ENCODE measurements around the gene ZNF598. TPM values are rescaled to one million over a fixed set of nuclear protein-coding genes. Genes with fewer than 3 reads are reported as not detected.
"Not testable (repeated sequence)": the region's sequence is repeated elsewhere in the genome, so short reads cannot be mapped to it uniquely, and the experiment has no call there.

Gene ZNF598
- total RNA-seq, 1 donor from 2014 or later, result 83.3 TPM

DNA sequence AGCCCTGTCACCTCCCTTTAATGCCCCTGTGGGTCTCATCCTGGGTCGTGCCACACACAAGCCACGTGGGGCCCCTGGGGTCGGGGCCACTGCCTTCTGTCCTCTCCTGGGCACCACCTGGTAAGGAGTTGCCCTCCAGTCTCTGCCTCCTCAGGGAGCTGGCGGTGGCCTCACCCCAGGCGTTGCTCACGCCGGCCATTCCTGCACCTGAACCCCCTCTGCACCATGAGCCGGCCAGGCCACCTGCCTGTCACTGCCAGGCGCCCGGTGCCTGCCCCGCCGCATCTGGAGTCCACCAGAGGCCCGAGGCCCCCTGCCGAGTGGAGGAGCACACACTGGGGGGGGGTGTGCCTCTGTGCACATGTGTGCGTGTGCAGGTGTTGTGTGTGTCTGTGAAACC, 27.5 kb upstream of the ZNF598 start:
- H3K36me3 Mint-ChIP-seq (ENCODE audit: low read depth), result no peaks in the 10 kb centered on the region
- no peak for DNase-seq (ENCODE audit: low spot score)
- no peaks in the 10 kb centered on the region for H3K9me3 Mint-ChIP-seq
- no peak overlapping the region for H3K4me3 Mint-ChIP-seq (ENCODE audit: low read depth)
- intact Hi-C loops (cut with micrococcal nuclease), result no loop called here
- H3K4me1 Mint-ChIP-seq (ENCODE audit: low read depth), result no peaks in the 10 kb centered on the region
- H3K27ac Mint-ChIP-seq, result no peak overlapping the region
- H3K27me3 Mint-ChIP-seq (ENCODE audit: low read depth), result no peaks in the 10 kb centered on the region

GRCh38 chr16:2036200-2036966, 26.8 kb upstream of the ZNF598 start:
- H3K4me1 Mint-ChIP-seq (ENCODE audit: low read depth), result no peaks in the 10 kb centered on the region
- no peak overlapping the region for H3K27ac Mint-ChIP-seq
- H3K9me3 Mint-ChIP-seq, result no peaks in the 10 kb centered on the region
- intact Hi-C loops (cut with micrococcal nuclease), result no loop called here
- H3K4me3 Mint-ChIP-seq (ENCODE audit: low read depth), result no peak overlapping the region
- no peaks in the 10 kb centered on the region for H3K27me3 Mint-ChIP-seq (ENCODE audit: low read depth)
- DNase-seq (ENCODE audit: low spot score), result no peak
- H3K36me3 Mint-ChIP-seq (ENCODE audit: low read depth), result no peaks in the 10 kb centered on the region

GRCh38 chr16:2035431-2036199, 26.0 kb upstream of the ZNF598 start:
- intact Hi-C loops (cut with micrococcal nuclease), result no loop called here
- H3K9me3 Mint-ChIP-seq, result no peaks in the 10 kb centered on the region
- no peaks in the 10 kb centered on the region for H3K4me1 Mint-ChIP-seq (ENCODE audit: low read depth)
- H3K27ac Mint-ChIP-seq, result no peak overlapping the region
- no peak for DNase-seq (ENCODE audit: low spot score)
- H3K4me3 Mint-ChIP-seq (ENCODE audit: low read depth), result no peak overlapping the region
- H3K27me3 Mint-ChIP-seq (ENCODE audit: low read depth), result no peaks in the 10 kb centered on the region
- H3K36me3 Mint-ChIP-seq (ENCODE audit: low read depth), result no peaks in the 10 kb centered on the region

- H3K27me3 Mint-ChIP-seq (ENCODE audit: low read depth), result peaks cover 1% of the 10 kb centered on the region
- H3K4me3 Mint-ChIP-seq (ENCODE audit: low read depth), result no peak overlapping the region
- no peaks in the 10 kb centered on the region for H3K9me3 Mint-ChIP-seq
- H3K36me3 Mint-ChIP-seq (ENCODE audit: low read depth), result no peaks in the 10 kb centered on the region
- no peaks in the 10 kb centered on the region for H3K4me1 Mint-ChIP-seq (ENCODE audit: low read depth)
- intact Hi-C loops (cut with micrococcal nuclease), result no loop called here
- no peak overlapping the region for H3K27ac Mint-ChIP-seq
- no peak for DNase-seq (ENCODE audit: low spot score)
Observed at GRCh38 chr16:2034696-2035430, 25.2 kb upstream of the ZNF598 start.

- H3K27ac Mint-ChIP-seq; intact Hi-C loops (cut with micrococcal nuclease); DNase-seq (ENCODE audit: low spot score); H3K4me3 Mint-ChIP-seq (ENCODE audit: low read depth); H3K27me3 Mint-ChIP-seq (ENCODE audit: low read depth); H3K36me3 Mint-ChIP-seq (ENCODE audit: low read depth); H3K4me1 Mint-ChIP-seq (ENCODE audit: low read depth); H3K9me3 Mint-ChIP-seq: not testable (repeated sequence)
Observed at GRCh38 chr16:2033909-2034695, 24.5 kb upstream of the ZNF598 start.

DNA sequence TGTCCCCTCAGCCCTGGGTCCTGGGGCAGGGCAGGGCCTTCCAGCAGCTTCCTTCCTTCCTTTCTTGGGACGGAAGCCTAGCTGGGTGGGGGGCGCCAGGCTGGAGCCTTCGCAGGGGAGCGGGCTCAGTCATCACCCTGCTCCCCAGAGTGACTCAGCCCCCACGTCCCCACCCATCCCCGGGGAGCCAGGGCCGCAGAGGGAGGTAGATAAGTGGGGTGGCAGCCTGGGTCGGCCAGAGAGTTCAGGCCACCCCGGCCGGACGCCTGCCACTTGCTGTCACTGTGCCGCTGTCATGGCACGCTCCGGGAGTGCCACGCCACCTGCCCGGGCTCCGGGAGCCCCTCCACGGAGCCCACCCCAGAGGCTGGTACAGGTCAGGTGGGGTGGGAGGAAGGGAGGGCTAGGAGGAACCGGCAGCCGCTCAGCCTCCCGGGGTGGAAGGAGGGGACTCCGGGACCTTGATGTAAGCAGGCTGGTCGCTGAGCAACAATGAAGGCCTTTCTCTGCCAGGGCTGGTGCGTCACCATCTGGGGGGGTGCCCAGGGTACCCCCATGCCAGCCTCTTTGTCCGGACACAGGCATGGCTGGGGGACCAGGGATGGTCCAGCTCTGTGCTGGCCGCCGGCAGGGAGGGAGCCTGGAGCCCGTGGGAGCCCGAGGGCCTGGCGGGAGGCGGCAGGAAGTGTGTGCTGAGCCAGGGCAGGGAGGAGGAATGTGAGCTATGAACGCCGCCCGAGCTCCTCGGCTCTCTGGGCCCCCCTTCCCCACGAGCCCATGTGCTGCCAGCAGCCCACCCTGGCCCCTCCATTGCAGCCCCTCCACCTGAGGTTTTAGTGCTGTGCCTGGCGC, 23.7 kb upstream of the ZNF598 start:
- Mint-ChIP-seq H3K4me1 (ENCODE audit: low read depth) (no peaks in the 10 kb centered on the region), H3K36me3 (ENCODE audit: low read depth) (no peaks in the 10 kb centered on the region), H3K27ac (no peak overlapping the region), H3K27me3 (ENCODE audit: low read depth) (peaks cover 9% of the 10 kb centered on the region), H3K9me3 (no peaks in the 10 kb centered on the region), H3K4me3 (ENCODE audit: low read depth) (no peak overlapping the region)
- intact Hi-C loops (cut with micrococcal nuclease), result no loop called here
- DNase-seq (ENCODE audit: low spot score), result no peak

DNA sequence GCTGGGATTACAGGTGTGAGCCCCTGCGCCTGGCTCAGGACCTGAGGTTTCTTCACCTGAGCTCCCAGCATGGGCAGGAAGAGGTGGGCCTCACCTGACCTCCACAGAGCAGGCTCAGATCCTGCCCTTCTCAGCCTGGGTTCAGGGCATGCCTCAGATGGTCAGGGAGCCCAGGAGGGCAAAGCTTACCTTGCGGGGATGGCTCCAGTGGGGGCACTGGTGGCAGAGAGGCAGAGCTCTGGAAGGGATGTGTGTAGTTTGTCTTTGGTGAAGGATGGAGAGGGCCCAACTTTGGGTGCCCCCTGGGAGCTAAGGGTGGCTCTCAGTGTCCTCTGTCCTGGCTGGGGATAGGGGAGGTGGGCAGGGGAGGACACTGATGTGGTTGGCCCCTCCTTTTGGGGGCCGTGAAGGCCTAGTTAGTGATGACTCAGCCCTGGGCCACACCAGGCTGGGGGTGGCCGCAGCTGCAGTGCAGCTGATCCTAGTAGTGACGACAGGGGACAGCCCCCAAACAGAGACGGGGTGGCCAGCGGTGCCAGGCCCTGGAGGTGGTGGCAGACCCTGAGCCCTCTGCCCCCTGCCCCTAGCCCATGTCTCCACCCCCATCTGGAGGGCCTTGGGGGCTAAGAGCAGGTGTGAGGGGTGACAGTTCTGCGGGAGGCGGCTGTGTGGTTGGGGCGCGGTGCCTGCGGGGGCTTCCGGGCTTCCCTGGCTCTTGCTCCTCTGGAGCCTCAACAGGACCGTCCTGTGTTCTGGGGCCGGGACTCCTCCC, 22.9 kb upstream of the ZNF598 start:
- Mint-ChIP-seq H3K27ac (no peak overlapping the region), H3K4me3 (ENCODE audit: low read depth) (no peak overlapping the region), H3K36me3 (ENCODE audit: low read depth) (no peaks in the 10 kb centered on the region), H3K4me1 (ENCODE audit: low read depth) (no peaks in the 10 kb centered on the region), H3K27me3 (ENCODE audit: low read depth) (peaks cover 17% of the 10 kb centered on the region), H3K9me3 (no peaks in the 10 kb centered on the region)
- intact Hi-C loops (cut with micrococcal nuclease), result no loop called here
- no peak for DNase-seq (ENCODE audit: low spot score)

DNA sequence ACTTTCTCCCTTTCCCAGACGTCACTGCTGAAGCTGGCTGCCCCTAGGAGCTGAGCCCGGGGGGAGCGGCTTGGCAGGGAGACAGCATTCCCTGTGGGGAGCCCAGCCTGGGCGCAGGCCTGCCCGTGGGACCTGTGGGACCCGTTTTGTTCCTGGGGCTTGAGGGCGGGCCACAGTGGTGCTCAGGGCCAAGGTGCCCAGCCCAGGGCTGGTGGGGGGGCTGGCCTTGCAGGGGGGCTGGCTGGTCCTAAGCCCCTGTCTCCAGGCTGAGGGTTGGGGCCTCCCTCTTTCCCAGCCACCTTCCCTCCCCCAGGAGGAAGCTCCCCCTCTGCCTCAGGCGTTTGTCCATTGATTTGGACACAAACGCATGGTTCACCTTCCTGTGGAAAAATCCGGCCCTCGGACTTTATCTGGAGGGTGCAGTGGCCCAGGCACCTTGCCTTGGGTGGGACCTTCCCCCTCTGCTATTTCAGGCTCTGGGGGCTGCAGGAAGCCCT, 21.5 kb upstream of the ZNF598 start:
- Mint-ChIP-seq H3K9me3 (no peaks in the 10 kb centered on the region), H3K4me1 (ENCODE audit: low read depth) (no peaks in the 10 kb centered on the region), H3K4me3 (ENCODE audit: low read depth) (no peak overlapping the region), H3K27me3 (ENCODE audit: low read depth) (peaks cover 19% of the 10 kb centered on the region), H3K27ac (no peak overlapping the region), H3K36me3 (ENCODE audit: low read depth) (no peaks in the 10 kb centered on the region)
- intact Hi-C loops (cut with micrococcal nuclease), result no loop called here
- DNase-seq (ENCODE audit: low spot score), result no peak

DNA sequence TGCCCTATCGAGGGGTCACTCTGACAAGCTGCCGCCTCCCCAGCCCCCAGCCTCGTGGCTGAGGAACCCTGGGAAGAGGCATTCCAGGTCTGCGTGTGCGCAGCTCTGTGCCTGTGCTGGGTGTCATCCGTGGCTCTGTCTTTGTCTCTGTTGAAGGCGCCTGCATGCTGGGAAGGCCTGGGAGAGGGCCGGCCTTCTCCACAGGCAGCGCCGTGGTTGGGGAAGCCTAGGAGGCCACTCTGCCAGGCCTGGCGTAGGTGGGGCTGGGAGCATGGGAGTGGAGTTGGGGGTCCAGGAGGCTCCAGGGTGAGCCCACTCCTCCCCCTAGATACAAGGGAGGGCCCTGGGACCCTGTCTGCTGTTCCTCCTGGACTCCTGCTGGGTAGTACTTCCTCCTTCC, 20.4 kb upstream of the ZNF598 start:
- no peak overlapping the region for H3K4me3 Mint-ChIP-seq (ENCODE audit: low read depth)
- H3K9me3 Mint-ChIP-seq, result no peaks in the 10 kb centered on the region
- DNase-seq (ENCODE audit: low spot score), result no peak
- H3K27me3 Mint-ChIP-seq (ENCODE audit: low read depth), result peaks cover 26% of the 10 kb centered on the region
- no peak overlapping the region for H3K27ac Mint-ChIP-seq
- no peaks in the 10 kb centered on the region for H3K36me3 Mint-ChIP-seq (ENCODE audit: low read depth)
- intact Hi-C loops (cut with micrococcal nuclease), result no loop called here
- peaks cover 5% of the 10 kb centered on the region for H3K4me1 Mint-ChIP-seq (ENCODE audit: low read depth)

DNA sequence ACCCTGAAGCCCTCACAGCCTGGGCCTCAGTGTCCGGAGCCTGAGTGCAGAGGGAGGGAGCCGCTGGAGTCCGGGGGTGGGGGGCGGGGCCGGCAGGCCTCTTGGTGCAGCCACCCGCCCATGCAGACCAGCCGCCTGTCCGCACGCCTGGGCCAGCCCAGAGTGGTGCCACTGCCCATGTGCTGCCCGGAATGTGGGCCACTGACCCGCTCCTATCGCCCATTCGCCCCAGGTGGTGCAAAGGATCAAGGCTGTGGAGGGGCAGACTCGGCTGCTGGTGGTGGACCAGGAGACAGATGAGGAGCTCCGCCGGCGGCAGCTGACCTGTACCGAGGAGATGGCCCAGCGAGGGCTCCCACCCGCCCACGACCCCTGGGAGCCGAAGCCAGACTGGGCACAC, 19.7 kb upstream of the ZNF598 start:
- Mint-ChIP-seq H3K36me3 (ENCODE audit: low read depth) (no peaks in the 10 kb centered on the region), H3K4me3 (ENCODE audit: low read depth) (no peak overlapping the region), H3K27me3 (ENCODE audit: low read depth) (peaks cover 27% of the 10 kb centered on the region), H3K9me3 (no peaks in the 10 kb centered on the region), H3K27ac (no peak overlapping the region), H3K4me1 (ENCODE audit: low read depth) (peaks cover 5% of the 10 kb centered on the region)
- intact Hi-C loops (cut with micrococcal nuclease), result loop anchor here (10.0 kb wide), 1 partner anchor 225 kb away; the partner anchor contains the start of gene ECI1
- no peak for DNase-seq (ENCODE audit: low spot score)

DNA sequence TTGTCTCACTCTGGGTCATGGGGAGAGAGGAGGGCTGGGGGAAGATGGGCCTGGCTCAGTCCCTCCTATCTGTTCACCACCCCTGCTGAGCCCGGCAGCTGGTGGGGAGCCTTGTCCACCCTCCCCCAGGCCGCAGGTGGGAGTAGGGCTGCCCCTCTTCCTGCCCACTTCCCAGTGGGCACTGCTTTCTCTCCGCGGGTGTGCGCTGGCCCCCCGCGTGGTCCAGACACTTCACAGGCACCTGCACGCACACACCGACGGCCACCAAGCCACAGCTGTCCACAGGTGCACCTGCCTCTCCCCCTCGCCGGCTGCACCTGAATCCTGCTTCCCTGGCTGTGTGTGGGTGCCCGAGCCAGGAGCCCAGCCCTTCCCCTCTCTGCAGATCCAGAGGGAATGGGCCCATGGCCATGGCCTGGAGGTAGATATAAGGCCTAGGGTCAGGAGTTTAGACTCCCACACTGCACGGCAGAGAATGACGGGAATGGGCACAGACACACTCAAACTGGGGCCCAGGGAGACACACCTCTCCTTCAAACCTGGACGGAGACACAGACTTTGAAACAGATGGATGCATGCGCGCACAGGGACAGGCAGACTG, 19.1 kb upstream of the ZNF598 start:
- Mint-ChIP-seq H3K4me3 (ENCODE audit: low read depth) (no peak overlapping the region), H3K9me3 (no peaks in the 10 kb centered on the region), H3K27ac (no peak overlapping the region), H3K4me1 (ENCODE audit: low read depth) (peaks cover 9% of the 10 kb centered on the region), H3K36me3 (ENCODE audit: low read depth) (no peaks in the 10 kb centered on the region), H3K27me3 (ENCODE audit: low read depth) (peaks cover 27% of the 10 kb centered on the region)
- no peak for DNase-seq (ENCODE audit: low spot score)
- intact Hi-C loops (cut with micrococcal nuclease), result loop anchor here (10.0 kb wide), 1 partner anchor 226 kb away; the partner anchor contains the start of gene ECI1
